GM18858 (cell line): ENCODE results near the gene TLK1.
"Not testable (repeated sequence)": the region's sequence is repeated elsewhere in the genome, so short reads cannot be mapped to it uniquely, and the experiment has no call there.

ENCODE experiments used
- ATAC-seq: cut with Tn5 transposase; IDR thresholded peaks from one replicate; pipeline ENCODE4 v1.9.1; 2021; ENCODE audit not compliant: unreplicated experiment

Gene TLK1

DNA sequence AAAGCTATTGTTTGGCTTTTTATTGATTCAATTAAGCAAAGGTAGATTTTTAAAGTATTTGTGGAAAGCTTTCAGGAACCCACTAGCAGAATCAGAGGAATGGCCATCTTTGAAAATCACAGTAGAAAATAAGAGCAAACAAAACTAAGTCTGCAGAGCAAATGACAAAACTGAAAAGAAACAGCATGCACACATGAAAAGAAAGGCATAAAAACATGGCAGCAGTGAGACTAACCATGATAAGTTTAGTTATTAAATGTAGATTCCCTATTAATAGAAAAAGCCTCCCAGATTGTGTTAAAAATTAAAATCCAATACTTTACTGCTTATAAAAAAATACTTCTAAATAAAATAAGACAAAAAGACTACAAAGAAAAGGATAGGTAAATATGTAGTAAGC, 9.1 kb upstream of the TLK1 start:
- ATAC-seq, result no peak

DNA sequence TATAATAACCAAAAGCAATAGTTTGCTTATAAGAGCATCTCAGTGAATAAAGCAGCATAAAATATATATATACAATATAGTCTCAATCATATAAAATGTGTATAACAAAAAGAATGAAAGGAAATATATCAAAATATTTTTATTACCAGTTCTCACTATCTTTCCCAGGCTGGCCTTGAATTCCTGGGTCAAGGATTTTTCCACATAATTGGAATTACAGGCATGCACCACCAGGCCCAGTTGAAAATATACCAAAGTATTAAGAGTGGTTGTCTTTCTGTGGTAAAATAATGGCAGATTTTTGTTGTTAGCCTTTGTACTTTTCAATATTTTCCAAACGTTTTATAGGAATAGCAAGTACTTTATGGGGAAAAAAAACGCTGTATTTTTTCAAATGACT, 8.6 kb upstream of the TLK1 start:
- no peak for ATAC-seq

DNA sequence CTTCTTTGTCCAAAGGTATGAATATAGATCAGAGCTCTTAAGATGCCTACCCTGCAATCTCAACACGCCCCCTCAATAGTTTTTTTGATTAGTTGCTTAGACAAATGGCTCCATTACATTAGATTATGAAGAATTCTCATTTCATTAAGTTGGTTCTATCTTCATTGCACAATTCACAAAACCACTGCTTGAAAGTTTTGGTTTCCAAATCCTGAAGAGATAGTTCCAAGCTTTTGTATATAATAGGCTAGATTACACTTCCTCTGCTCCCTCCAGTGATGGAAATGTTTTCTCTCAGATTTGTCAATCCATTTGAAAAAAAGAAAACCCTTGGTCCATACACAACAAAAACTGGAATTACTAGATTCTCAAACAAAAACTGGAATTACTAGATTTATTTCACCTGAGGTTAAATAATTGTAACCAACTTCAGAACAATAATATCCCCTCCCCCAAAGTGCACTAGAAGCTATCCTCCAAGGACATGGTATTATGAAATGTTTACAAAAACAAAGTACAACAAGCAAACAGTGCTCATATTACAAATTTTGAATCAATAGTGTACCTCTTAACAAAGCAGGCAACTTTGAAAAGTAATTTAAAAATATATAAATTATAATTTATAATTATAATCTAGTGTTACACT, 6.8 kb upstream of the TLK1 start:
- ATAC-seq, result no peak

DNA sequence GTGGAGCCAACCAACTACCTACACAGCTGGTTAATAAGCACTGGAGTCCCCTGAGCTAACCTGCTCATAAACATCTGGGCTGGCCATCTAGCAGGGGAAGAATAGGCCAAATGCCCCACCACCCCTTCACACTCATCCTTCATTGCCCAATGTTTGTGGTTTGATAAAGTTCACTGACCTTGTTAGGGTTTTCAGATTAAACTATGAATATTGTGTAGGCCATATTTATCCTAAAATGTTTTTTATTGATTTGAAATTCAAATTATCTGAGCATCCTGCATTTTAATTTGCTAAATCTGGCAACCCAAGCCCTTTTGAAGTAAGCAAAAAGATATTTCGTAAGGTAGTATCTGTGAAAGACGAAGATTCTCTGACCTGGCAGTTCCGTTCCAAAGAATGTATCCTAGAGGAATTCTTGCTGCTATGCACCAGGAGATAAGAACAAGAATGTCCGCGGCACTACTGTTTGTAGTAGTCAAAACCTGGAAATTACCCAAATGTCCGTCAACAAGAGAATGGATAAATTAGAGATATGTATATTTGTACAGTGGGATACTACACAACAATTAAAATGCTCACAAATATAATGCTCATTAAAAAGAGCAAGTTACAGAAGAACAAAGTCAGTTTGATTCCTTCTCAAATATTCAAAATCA, 5.8 kb upstream of the TLK1 start:
- no peak for ATAC-seq

DNA sequence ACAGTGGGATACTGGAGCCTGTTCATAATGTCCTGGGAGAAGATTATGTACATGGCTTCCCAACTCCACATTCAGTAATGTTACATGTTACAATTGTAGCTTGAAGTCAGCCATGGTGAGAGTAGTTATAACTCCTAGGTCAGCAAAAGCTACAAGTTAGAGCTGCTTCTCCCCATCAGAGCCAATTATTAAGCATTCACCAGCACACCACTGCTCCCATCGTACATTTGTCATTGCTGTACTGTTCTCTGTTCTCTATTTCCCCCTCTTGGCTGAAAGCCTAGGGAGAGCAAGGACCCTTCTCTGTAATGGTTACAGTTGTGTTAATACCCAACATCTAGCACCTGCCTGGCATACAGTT, 5.3 kb upstream of the TLK1 start:
- no peak for ATAC-seq

DNA sequence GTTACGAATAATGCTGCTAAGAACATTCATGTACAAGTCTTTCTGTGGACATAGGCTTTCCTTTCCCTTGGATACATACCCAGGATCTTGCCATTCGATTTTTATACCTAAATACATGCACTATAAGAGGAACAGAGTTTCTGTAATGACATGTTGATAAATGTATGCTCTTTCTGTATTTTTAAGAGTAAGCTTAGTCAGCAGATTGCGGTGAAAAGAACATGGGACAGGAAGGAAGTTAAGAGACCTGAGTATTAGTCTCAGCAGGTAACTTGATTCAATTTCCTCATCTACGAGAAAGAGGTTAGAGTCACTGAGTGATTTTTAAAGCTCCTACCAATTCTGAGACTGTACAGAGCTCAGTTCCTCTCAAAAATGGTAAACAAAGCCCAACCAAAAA, 2.6 kb upstream of the TLK1 start:
- ATAC-seq, result no peak

DNA sequence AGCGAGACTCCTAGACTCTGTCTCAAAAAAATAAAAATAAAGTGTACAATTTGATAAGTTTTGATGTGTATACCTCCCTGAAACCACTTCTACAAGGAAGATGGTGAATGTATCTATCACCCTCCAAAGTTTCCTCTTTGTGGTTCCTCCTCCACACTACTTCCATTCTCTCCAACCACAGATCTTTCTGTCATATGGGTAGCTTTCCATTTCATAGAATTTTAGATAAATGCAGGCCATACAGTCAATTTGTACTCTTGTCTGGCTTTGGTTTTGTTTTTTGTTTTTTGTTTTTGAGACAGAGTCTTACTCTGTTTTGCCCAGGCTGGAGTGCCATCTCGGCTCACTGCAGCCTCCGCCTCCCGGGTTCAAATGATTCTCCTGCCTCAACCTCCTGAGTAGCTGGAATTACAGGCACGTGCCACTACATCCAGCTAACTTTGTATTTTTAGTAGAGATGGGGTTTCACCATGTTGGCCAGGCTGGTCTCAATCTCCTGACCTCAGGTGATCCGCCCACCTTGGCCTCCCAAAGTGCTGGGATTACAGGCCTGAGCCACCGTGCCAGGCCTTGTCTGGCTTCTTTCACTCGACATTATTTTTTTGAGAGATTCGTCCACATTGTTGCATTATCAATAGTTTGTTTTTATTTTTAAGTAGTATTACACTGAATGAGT, 2.0 kb upstream of the TLK1 start:
- ATAC-seq, result not testable (repeated sequence)

DNA sequence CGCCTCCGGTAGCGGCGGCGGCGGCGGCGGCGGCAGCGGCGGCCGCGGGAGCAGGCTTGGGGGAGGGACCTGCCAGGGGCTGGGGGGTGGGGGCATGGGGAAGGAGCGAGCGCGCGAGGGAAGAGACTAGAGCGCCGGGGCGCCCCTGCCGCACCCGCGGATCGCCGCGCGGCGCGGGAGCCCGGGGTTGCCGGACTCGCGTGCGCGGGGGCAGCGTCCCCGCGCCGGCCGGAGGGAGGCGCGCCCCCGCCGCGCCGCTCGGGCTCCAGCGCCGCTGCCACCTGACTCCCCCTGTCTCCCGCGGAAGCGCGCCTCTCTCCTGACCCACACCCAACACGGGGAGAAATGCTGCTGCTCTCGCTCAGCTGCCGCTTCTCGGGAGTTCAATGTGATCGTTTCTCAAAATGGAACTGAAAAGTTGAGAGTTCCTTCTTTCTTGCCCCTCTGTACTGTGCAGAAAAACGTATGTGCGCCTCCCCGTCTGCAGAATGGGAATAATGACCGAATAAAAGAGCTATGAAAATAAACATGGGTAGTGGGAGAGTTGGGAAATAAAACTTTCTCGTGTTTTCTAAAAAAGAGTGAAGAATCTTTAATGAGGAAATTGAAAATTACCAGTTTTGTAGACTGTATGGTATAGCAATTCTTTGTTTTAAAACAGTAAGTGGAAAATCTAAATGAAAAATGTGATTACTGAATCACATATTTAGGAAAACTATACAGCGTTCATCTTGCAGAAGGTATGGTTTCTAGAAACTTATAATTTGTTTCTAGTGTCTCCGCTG, 455 bp upstream of the TLK1 start:
- peak; percentile 42 for ATAC-seq

DNA sequence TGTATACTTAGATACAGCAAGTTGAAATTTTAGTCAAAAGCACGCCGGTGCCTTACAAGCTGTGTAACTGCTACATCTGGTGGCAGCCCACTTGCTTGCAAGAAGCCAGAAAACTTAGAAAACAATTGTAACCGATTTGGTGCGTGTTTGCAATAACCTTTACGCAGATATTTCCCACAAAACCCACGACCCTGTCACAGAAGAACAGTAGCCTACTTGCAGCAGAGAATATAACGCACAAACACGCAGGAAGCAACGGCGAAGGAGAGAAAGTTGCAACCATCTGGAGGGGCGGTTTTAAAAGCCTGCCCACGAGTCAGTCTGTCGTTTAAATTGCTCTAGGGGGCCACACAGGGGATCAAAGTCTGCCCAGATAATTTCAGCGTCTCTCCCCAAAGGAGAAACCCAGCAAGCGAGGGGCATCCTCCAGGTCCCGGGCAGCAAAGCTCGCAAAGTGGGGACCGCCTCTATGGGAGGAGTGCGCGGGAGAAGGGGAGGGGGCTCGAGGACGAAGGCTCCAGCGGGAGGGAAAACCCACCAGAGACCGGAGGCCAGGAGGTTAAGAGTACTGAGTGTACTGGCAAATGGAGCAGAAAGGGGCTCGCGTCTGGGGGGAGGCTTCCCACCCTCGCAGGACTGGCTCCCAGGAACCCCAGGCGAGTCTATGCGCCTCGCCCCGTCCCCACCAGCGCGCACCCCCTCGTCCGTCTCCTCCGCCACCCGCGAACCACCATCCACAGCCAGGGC, 1.1 kb downstream of the TLK1 start:
- ATAC-seq, result no peak

DNA sequence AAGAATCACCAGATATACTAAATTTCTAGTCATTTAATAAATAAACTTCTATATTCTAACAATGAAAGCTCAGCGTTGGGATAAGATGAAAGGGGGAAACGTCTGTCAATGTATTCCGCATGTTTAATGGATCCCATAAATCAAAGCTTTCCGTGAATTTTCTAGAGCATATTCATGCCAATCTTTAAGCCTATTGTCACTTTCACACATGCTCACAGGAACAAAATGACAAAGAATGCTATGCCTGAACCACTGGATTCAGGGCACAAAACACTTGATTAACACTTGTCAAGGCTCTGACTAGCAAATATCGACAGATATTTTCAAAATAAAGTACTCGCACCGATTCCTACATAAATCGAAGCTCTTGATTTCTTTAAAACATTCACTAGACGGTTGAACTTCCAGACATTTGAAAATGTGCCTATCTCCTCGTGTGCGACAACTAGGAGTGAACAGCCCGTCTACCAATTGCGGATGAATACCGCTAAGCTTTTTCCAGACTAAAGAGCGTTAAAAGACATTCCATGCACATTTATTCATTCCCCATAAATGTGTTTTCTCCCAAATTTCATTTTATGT, 1.8 kb downstream of the TLK1 start:
- ATAC-seq, result no peak

DNA sequence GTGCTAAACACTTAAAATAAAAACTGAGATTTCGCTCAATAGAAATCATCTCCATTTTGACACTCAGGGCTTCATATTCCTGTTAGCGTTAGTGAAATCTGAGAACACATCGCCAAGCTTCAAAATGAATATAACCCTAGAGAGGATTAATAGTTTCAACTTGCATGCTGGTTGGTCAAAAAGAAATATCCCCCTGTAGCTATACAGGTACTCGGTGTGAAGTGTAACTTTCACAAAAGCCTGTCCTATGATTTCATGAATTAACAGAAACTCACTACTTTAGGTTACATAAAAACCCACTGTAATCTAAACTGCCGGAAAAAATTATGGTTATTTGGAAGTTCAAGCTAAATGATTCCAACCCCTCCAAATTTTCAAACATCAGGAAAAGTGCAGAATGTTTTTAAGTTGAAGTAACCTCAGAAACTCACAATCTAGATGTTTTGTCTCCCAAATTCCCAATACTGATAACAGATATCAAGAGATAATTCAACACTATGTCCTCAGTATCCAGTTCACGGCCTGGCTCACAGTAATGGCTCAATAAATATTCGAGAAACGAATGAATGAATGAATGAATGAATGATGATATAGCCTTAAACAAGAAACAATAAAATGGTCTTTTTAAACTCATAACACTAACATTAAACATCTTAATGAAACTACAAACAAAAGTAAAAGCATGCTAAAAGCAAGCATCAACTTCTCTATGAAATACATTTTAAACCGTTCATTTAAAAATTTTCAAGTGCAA, 2.5 kb downstream of the TLK1 start:
- ATAC-seq, result no peak

DNA sequence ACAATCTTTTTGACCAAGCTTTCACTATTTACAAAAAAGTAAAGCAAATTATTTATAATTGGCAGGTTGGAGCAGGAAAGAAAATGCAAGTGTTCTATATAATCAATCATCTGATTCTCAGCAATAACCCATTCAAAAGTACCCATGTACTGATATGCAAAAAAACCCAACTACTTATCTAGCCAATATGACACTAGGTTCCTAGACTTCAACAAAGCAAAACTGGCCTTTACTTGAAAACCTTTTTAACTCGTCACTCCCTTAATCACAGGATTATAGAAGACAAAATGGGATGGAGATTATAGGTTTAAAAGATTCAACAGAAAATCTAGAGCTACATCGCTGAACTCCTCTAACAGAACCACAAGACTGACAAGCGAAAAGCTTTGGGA, 3.6 kb downstream of the TLK1 start:
- no peak for ATAC-seq

DNA sequence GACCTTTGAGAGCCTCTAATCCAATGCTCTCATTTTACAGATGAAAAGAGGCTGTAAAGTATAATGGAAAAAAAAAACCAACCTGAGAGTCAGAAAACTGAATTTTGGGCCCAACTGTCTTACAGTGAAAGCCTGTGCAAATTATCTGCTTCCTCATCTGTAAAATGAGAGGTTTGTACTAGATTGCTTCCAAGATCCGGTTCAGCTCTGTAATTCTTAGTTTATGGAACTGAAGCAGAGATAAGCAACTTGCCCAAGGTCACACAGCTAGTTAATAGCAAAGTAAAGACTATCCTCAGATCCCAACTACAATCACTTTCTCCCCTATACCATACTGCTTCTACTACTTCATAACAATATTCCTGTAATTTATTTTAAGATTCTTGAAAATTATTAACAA, 6.3 kb downstream of the TLK1 start:
- no peak for ATAC-seq

DNA sequence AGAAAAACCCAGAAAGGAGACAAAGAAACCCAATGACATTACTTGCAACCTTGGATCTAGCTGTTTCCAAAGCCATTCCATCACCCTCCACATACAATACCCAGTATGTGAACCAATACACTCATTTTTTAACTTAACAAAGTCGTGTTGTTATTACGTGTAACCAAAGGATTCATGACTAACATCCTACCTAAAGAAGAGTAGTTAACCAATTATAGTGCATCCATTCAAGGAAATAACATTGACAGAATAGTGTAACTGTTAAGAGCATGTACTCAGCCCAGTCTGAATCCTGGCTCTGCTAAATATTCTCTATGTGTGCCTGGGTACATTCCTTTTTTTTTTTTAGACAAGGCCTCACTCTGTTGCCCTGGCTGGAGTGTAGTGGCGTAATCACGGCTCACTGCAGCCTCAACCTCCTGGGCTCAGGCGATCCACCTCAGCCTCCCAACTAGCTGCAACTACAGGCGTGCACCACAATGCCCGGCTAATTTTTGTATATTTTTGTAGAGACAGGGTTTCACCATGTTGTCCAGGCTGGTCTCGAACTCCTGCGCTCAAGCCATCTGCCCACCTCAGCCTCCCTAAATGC, 9.9 kb downstream of the TLK1 start:
- ATAC-seq, result no peak

DNA sequence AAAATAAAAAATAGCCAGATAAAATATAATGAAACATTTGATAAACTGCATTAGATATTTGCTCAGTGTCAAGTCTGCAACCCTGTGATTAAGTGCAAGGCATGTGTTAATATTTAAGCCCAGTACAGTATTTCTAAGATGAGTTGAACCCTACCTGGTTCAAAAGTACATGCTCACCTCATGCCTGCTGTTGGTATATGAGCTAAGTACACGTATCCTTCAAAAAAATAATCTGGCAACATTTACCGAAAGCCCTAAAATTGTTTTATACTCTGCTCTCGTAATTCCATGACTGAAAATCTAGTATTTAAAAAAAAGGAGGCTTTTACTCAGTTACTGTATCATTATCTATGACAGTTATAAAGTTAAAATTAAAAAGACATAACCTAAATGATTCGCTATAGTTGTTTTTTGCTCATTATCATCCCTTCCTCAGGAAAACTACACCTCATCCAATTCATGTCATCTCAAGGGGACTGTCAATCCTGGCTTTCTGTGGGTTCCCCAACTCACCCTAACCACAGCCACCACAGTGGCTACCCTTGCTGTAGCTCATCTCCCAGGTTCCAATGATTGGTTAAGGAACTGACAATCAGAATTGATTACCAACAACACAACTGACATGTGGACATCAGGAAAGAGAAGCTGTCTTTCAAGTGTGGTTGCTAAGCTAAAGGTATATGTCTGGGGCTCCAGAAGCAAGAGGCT, 10.6 kb downstream of the TLK1 start:
- no peak for ATAC-seq

DNA sequence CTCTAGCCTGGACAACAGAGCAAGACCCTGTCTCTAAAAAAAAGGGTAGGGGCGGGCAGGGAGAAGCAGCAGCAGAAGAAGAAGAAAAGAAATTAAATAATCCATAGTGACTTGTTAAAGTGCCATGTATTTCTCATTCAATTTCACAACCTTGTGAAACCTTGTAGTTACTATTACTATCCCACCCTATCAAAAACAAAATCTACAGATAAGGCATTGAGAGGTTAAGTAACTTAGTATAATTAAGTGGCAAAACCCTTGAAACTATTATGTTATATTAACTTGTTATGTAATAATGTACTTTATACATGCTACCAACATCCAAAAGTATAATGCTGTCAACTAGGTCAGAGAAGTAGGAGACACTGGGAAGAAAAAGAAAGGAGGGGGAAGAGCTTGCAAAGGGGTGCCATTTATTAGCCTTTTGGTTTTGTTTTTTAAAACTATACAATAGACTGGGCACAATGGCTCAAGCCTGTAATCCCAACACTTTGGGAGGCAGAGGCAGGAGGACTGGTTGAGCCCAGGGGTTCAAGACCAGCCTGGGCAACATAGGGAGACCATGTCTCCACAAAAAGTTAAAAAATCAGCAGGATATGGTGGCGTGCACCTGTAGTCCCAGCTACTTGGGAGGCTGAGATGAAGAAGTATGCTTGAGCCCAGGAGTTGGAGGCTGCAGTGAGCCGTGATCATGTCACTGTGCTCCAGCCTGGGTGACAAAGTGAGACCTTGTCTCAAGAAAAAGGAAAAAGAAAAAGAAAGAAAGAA, 11.3 kb downstream of the TLK1 start:
- no peak for ATAC-seq

DNA sequence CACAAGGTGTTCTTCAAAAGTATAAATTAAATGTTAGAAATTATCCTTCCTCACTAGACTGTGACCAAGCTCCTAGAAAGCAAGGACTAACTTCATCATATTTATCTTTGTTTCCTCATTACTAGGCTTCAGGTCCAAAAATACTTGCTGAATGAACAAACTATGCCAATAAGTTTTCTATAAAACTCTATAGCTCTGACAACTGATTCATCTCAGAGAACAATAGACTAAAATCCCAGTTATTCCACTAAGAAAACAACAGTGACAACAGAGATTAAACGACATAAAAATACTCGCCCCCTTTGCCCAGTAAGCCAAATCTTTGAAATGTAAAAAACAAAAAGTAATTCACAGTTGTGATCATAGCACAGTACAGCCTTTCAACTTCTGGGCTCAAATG, 13.6 kb downstream of the TLK1 start:
- ATAC-seq, result no peak

DNA sequence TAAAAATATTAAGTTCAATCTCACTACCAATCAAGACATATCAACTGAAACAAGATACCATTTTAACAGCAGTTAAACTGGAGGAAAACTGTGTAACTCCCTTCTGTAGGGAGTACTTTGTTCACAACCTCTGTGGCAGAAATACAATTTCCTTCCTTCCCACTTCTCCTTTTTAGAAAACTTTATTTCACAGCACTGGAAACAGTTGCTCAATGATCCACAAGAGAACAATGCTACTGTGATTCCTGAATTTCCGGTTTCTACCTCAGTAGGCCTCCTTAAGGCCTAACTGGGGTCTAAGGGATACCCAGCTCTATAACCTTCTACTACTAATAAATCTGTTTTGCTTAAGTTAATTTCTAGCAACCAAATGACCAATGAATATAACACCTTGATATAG, 14.1 kb downstream of the TLK1 start:
- ATAC-seq, result no peak
